Epithelial cell of proximal tubule (primary cell): ENCODE data around the gene TLE7. TPM values are rescaled to one million over a fixed set of nuclear protein-coding genes. Genes with fewer than 3 reads are reported as not detected.

ENCODE experiments used
- DNase-seq: peaks from one replicate; pipeline ENCODE4 v3.0.0-alpha.2; 2011; ENCODE audit warnings: low read depth
- H3K4me3 ChIP-seq: 2 replicates; pipeline ENCODE4 v1.5.1; 2011; ENCODE audit warnings: low read depth, mild to moderate bottlenecking, low read length
- CTCF ChIP-seq: conservative IDR thresholded peaks from 2 replicates; pipeline ENCODE4 v1.5.1; 2012; ENCODE audit warnings: low read depth, mild to moderate bottlenecking, low read length
- total RNA-seq: library from RNA; depleted of rRNA; stranded (reverse); fragments of >200 nt; gene quantifications from 2 replicates; pipeline ENCODE4 v1.2.3, GENCODE V29; 2015

TLE7 gene
- total RNA-seq, 1 donor from 2014 or later, result not detected

DNA sequence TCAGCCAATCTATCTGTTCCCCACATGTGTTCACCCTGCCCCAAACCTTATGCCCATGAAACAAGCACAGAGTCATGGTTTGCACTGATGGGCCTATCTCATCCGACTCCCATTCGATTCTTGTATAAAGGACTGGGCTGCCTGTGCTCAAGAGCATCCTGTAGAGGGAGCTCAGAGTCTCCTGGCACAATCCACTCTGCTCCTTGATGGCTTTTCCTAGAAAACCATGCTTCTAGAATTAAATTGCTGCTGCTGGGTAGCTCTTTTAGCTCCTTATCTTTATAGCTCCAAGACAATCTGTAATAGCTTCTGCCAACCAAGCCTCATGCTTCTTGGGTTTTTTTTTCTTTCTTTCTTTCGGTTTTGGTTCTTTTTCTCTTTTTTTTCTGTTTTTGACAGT is 37.6 kb upstream of the TLE7 start:
- DNase-seq, result no peak
- no peak overlapping the region for H3K4me3 ChIP-seq
- peak; percentile 68 for TF ChIP-seq CTCF

DNA sequence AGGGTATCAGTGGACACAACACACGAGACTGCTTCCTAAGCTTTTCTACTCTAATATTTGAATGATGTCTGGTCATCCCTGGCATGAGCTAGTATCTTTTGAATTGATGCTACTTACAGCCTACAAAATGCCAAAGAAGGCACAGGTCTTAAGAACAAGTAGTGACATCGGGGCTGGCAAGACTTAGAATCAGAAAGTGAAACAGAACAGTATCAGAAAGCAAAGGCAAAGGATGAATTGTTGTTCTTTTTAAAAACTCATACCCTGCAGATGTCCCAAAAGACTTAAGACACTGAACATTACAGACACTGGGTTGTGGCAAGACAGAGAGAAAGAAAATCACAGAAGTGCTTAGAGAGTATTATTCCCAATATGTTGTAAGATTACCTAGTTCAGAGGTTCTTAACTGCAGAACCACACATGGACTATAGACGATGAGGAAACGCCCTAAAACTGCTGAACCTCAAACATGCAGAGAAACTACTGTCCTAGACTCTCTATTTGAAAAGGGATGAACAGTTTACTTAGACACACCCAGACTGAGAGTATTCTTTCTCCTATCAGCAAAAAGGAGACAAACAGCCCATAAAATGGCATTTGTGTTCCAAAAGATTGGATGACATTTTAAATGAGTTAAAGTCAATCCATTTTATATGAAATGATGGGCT is 34.7 kb upstream of the TLE7 start:
- no peak for TF ChIP-seq CTCF
- no peak overlapping the region for H3K4me3 ChIP-seq
- DNase-seq, result no peak

- TF ChIP-seq CTCF, result no peak
- no peak overlapping the region for H3K4me3 ChIP-seq
- DNase-seq, result peak; percentile 89
These were observed 33.0 kb upstream of the TLE7 start for GRCh38 chr16:71474864-71475263.

DNA sequence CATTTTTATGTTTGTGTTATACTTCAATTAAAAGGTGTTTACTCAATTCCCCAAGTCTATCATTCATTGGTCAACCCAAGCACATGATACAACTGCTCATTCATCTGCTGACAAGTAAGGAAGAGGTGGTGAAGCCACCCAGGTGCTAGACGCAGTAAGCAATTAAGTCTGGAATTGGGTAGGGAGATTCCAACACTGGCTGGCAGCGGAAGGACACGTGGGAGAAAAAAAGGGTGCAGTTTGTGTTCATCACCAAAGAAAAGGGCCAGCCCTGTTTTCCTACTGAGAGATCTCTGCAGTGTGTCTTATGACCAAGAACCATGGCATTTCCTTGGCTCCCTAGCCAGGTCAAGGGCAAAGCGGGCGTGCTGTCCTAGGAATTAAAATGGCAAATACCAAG is 32.0 kb upstream of the TLE7 start:
- no peak for TF ChIP-seq CTCF
- no peak overlapping the region for H3K4me3 ChIP-seq
- no peak for DNase-seq

- no peak for TF ChIP-seq CTCF
- DNase-seq, result no peak
- no peak overlapping the region for H3K4me3 ChIP-seq
These were observed 31.1 kb upstream of the TLE7 start for GRCh38 chr16:71472931-71473330.

DNA sequence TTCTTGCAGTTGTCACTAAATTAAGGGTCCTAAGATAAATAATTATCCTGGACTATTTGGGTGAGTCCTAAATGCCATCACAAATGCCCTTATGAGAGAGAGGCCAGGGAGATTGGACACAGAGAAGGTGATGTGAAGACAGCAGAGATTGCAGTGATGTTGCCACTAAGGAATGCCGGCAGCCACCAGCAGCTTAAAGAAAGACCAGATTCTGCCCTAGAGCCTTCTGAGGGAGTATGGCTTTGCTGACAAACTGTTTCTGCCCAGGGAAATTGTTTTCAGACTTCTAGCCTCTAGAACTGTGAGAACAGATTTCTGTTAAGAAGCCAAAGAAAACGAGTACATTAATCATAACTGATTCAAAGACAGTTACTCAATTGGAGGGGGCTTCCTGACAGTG is 30.2 kb upstream of the TLE7 start:
- TF ChIP-seq CTCF, result no peak
- DNase-seq, result no peak
- H3K4me3 ChIP-seq, result no peak overlapping the region

- H3K4me3 ChIP-seq, result no peak overlapping the region
- no peak for TF ChIP-seq CTCF
- DNase-seq, result no peak
These were observed 26.0 kb upstream of the TLE7 start for GRCh38 chr16:71467810-71468209.
